ENCODE results near the gene YDJC.

- TF ChIP-seq CTCF (IDR thresholded peaks at IDR 0.05; ENCODE audit: borderline replicate concordance, extremely low read depth, low read length, poor library complexity, severe bottlenecking): no peak
- TF ChIP-seq EZH2 (IDR thresholded peaks at IDR 0.05; ENCODE audit: borderline replicate concordance, low read depth, low read length, severe bottlenecking): no peak
These were observed 11.0 kb upstream of the YDJC start for GRCh38 chr22:21640810-21641209.
